Stimulated activated CD4-positive, alpha-beta T cell treated with anti-CD3 and anti-CD28 coated beads, TNF-alpha, amount 100 ng/mL, for 1 hour (primary cell): ENCODE results near the gene ALX3.

Source experiments
- DNase-seq, 3 donors: peaks; one replicate each; pipeline ENCODE4 v3.0.0-alpha.2; 2020; ENCODE audit warnings: low read depth in 3 of 3, low spot score in 1 of 3

ALX3 gene

GRCh38 chr1:110070671-110071242 lies at the start of gene ALX3:
TSS of gene ALX3 (minus strand) at chr1:110070672. CDS start at chr1:110070612, 60 bp downstream.
- no peak for DNase-seq

GRCh38 chr1:110119843-110120242 lies 49.4 kb upstream of the ALX3 start:
- no peak for DNase-seq

GRCh38 chr1:110118636-110119396 lies 48.3 kb upstream of the ALX3 start:
- DNase-seq, result no peak

GRCh38 chr1:110114784-110115183 lies 44.3 kb upstream of the ALX3 start:
- no peak for DNase-seq

GRCh38 chr1:110114173-110114572 lies 43.7 kb upstream of the ALX3 start:
- DNase-seq, result no peak

GRCh38 chr1:110113551-110113950 lies 43.1 kb upstream of the ALX3 start:
- DNase-seq, result no peak

GRCh38 chr1:110112656-110113055 lies 42.2 kb upstream of the ALX3 start:
- DNase-seq, result no peak

- no peak for DNase-seq
These were observed 41.7 kb upstream of the ALX3 start, which contains the start of gene UBL4B for GRCh38 chr1:110112143-110112542. TSS of gene UBL4B (plus strand) at chr1:110112443. CDS start at chr1:110112535, 92 bp downstream.

GRCh38 chr1:110111081-110111480 lies 40.6 kb upstream of the ALX3 start:
- no peak for DNase-seq

- no peak for DNase-seq
These were observed 37.5 kb upstream of the ALX3 start for GRCh38 chr1:110107867-110108469.

GRCh38 chr1:110106013-110106941 lies 35.8 kb upstream of the ALX3 start:
- peak in 2 of 3 donors; percentile 23 to 36 for DNase-seq

GRCh38 chr1:110102081-110102480 lies 31.6 kb upstream of the ALX3 start:
- no peak for DNase-seq

- DNase-seq, result no peak
These were observed 29.9 kb upstream of the ALX3 start for GRCh38 chr1:110100335-110100734.

GRCh38 chr1:110098222-110099026 lies 28.0 kb upstream of the ALX3 start:
- DNase-seq, result no peak

GRCh38 chr1:110097507-110098221 lies 27.2 kb upstream of the ALX3 start:
- no peak for DNase-seq

- no peak for DNase-seq
These were observed 24.6 kb upstream of the ALX3 start for GRCh38 chr1:110094931-110095654.

GRCh38 chr1:110092991-110093390 lies 22.5 kb upstream of the ALX3 start:
- DNase-seq, result no peak

GRCh38 chr1:110091791-110092190 lies 21.3 kb upstream of the ALX3 start:
- DNase-seq, result no peak

GRCh38 chr1:110091381-110091780 lies 20.9 kb upstream of the ALX3 start:
- DNase-seq, result no peak
